Measurements from ENCODE around the gene ZFYVE16.
A peak's percentile ranks its signal among the peaks of the same experiment; 100 is the strongest.
"Not testable (repeated sequence)": the region's sequence is repeated elsewhere in the genome, so short reads cannot be mapped to it uniquely, and the experiment has no call there.

Gene ZFYVE16

DNA sequence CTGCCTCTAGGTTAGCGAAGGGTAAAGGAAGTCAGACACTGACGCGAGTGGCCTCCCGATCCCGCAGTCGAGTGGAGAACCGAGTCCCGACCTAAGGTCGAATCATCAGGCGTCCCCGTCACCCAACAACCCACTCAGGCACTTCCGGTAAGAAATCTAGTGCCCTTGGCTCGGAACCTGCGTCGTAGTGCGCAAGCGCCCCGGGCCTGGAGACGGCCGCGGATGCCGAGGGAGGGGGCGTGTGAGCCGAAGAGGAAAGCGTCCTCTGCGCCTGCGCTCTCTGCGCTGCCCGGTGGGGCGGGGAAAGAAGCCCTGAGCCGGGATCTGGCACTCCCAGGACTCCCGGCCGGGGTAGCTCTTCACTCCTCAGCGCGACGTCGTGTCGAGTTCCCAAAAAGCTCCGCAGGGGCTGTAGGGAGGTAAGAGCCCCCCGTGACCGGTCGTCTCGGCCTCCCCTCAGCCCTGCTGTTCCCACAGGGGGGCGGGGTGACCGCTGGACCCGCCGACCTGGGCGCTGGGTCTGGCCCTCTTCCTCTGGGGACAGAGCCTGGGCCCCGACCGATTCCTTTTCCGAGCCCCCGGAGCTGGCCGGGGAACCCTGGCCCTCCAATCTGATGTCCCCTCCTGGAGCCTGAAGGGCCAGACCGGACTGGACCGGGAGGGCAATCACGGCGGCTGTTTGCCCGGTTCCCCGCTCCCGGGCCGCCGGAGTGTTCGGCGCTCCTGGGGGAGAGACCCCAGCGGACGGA, at the start of gene ZFYVE16:
Gene ZFYVE16 (plus strand): TSS at position 330 of the 749 bp plus-strand sequence. CDS start 26,084 bp downstream, outside the sequence.
- DNase-seq: peak; percentile 98

DNA sequence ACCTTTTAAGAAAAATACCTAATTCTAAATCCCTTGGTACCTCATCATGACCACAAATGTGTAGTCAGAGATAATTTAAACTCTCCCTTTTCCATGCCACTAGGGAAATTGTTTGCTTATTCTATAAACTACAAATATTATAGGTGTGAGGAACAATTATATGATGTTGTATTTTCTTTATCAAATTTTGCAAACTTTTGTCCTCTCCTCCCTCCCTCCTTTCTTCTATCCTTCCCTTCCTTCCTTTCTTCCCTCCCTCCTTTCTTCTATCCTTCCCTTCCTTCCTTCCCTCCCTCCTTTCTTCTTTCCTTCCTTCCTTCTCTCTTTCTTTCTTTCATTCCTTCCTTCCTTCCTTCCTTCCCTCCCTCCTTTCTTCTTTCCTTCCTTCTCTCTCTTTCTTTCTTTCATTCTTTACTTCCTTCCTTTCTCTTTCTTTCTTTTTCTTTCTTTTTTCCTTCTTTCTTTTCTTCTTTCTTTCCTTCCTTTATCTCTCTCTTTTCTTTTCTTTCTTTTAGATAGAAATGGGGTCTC, 46.9 kb upstream of the ZFYVE16 start:
- no peak for DNase-seq

- DNase-seq: no peak
Observed at GRCh38 chr5:80364892-80365291, 43.0 kb upstream of the ZFYVE16 start.

GRCh38 chr5:80368661-80369480, 39.0 kb upstream of the ZFYVE16 start:
- no peak for DNase-seq

DNA sequence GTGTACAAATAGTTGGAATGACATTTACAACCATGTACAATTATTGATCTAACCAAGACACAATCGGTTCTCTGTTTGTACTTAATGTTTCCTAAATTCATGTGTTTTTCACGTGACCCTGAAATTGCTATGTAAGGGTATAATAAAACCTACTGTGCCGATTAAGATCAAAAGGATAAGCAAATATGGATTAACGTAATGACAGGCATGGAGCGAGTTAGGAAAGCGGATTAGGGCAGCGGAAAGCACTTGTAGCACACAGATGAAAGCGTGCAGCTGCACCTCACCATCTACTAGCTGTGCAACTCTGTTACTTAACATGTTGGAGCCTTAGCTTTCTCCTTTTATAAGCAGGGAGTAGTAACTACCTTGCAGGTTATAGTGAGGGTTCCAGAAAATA, 38.3 kb upstream of the ZFYVE16 start:
- DNase-seq: no peak

DNA sequence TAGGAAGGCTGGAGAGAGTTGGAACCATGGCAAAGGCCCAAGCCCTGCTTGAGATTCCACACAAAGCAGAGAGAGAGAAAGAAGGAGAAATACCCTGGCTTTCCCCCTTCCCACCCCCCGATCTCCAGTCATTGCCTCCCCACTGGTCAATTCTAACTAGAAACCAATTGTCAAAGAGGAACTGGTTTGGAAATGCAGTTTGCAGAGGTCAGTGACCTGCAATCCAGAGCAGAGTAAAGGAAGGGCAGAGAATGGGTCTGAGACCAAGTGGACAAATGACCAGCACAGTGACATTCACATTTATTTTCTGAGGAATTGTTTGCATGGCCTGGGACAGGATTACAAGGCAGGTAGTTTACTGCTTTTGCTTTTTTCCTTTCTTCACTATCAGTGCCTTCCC, 37.5 kb upstream of the ZFYVE16 start:
- DNase-seq: no peak

GRCh38 chr5:80372780-80373179, 35.1 kb upstream of the ZFYVE16 start:
- no peak for DNase-seq

DNA sequence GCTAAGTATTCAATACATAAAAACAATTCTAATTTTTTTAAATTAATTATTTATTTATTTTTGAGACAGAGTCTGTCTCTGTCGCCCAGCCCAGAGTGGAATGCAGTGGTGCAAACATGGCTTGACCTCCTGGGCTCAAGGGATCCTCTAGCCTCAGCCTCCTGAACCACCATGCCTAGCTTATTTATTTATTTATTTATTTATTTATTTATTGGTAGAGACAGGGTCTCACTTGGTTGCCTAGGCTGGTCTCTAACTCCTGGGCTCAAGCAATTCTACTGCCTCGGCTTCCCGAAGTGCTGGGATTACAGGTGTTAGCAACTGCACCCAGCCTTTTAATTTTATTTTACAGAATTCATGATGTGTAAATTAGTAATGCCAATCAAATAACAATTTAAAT, 33.7 kb upstream of the ZFYVE16 start:
- DNase-seq: no peak

DNA sequence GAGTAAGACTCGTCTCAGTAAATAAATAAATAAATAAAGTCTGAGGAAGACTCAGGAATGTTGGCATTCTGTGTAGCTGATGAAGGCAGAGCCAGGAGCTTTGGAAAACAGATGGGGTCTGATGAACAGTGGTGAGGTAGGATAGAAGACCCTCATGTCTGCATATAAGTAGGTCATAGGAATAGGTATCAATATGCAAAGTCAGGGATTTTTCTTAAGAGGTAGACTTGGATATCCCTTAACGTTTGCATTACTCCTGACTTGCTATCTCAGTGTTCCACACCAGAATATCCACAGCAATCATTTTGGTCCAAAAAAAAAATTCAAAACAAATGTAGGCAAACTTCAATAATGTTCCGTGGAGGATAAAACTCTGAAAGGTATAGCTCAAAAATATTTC, 31.3 kb upstream of the ZFYVE16 start:
- no peak for DNase-seq

- DNase-seq: no peak
Observed at GRCh38 chr5:80382488-80382887, 25.4 kb upstream of the ZFYVE16 start.

DNA sequence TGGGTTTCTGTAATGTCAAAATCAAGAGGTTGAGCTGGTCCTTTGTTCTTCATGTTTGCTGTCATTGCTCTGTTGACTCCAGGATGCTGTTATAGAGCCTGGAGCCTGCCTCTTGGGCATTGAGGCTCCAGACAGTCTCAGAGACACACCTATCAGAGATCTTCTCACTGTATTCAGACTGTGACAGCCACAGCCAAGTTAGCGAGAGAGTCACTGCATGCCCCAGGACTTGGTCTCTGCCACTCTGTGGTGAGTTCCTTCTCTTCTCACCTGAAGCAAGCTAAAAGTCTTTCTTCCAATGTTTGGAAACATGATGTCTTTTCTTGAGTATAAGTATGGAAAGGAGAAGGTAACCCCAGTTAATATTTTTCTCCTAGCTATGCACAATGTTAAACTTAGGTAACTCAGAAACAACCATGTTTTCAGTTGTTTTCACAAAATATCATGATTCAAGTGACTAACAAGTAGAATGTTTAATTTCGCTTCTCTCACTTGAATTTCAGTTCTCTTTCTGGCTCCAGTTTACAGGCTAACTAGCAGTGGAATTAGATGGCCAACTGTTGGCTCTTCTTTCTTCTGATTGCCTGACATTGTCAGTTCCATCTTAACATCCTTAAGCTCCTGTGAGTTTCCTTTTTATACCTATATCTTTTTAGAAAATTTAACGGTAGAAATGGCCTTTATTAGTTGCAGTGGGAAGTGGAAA, 20.6 kb upstream of the ZFYVE16 start:
- DNase-seq: no peak

DNA sequence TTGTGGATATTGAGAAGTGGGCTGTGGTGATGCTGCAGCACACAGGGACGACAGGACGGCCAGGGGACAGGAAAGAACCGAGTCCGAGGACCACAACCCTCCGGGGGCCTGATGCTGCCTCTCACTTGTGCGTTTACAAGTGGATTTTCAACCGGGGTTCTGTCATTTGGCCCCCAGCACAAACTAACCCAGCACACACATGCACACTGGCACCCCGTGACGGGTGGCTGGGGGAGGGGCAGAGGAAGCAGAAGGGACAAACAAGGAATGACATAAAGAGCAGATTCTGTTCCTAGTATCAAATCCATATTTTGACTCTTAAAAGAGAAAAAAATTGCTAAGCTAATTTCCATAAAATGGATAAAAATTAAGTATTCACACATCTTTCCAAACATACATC, 18.3 kb upstream of the ZFYVE16 start:
- DNase-seq: no peak

DNA sequence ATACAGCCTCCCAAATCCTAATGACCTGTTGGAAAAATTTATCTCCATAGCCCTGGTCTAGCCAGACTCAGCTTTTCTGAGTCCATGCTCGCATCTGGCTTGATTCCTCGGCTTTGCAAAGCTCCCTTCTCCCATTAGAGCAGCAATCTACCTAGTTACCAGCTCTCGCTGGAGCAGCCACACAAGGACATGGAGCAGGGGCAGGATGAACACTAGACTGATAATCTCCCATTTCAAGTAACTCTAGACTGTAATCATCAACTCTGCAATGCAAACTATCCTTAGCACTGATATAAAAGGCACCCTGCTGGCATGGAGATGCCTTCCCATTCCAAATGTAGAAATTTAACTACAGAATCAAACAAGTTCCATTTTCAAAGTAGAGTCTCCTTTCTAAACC, 17.5 kb upstream of the ZFYVE16 start:
- not testable (repeated sequence) for DNase-seq

DNA sequence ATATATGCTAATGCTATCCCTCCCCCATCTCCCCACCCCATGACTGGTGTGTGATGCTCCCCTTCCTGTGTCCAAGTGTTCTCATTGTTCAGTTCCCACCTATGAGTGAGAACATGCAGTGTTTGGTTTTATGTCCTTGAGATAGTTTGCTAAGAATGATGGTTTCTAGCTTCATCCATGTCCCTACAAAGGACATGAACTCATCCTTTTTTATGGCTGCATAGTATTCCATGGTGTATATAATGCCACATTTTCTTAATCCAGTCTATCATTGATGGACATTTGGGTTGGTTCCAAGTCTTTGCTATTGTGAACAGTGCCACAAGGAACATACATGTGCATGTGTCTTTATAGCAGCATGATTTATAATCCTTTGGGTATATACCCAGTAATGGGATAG, 16.6 kb upstream of the ZFYVE16 start:
- not testable (repeated sequence) for DNase-seq

GRCh38 chr5:80399526-80400239, 8.2 kb upstream of the ZFYVE16 start:
- DNase-seq: no peak

GRCh38 chr5:80400368-80400767, 7.5 kb upstream of the ZFYVE16 start:
- DNase-seq: not testable (repeated sequence)

GRCh38 chr5:80403782-80404181, 4.1 kb upstream of the ZFYVE16 start:
- no peak for DNase-seq

DNA sequence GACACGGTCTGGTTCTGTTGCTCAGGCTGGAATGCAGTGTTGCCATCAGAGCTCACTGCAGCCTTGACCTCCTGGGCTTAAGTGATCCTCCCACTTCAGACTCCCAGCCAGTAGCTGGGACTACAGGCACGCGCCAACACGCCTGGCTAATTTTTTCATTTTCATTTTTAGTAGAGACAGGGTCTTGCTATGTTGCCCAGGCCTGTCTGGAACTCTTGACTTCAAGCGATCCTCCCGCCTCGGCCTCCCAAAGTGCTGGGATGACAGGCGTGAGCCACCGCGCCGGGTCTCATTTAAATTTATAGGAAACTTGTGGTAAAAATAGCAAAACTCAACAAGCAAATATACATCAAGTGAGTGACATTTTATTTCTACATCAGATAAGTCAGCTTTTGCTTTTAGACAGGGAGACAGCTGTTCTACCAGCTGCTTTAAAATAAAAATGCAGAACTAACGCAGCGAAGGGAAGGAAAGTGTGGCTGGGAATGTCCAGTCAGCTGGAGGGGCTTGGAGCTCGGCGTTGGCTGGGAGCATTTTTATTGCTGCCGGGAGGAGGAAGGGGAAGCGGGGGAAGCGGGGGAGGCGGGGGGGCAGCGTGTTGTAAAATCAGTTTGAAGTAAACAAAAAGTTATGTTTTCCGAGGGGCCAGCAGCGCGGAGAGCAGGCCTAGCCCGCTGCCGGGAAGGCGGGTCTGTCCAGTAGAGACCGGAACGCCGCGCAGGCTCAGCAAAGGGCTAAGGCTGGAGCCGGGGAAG, 707 bp upstream of the ZFYVE16 start:
- DNase-seq: peak; percentile 18

DNA sequence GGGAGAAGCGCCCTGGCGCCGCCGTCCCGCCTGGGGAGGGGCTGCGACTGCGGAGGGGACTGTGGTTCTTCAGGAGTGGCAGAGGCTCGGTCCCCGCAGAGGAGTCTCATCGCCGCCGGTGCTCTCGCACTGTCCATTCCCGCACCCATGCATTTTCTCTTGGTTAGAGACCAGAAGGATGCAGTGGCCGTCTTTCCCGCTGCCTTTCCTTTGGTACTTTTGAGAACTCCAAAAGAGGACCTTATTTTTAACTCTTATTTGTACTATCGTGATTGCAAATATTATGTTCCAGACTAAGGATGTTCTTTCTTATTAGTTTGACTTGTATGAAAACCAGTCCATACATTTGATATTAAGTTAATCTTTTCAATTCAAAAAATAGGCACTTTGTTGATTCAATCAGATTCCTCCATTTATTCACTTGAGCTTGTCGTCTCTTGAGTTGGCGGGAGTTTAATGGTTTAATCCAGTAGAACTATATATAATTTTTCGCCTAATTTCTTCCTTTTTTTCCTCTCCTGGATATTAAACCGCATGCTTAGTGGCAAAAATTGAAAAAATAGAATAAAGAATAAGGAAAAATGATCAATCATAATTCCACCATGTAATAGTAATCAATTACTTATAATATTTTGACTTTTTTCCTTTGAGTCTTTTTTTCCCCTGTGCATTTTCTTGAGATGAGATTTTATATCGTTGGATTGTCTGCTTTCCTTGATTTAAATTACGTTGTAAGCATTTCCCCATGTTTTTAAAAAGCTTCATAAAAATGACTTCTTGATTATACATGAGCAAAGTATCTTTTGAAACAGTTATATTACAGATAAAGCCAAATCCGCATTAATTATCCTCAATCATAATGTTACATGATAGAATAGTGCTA, 861 bp downstream of the ZFYVE16 start:
- DNase-seq: peak; percentile 50

DNA sequence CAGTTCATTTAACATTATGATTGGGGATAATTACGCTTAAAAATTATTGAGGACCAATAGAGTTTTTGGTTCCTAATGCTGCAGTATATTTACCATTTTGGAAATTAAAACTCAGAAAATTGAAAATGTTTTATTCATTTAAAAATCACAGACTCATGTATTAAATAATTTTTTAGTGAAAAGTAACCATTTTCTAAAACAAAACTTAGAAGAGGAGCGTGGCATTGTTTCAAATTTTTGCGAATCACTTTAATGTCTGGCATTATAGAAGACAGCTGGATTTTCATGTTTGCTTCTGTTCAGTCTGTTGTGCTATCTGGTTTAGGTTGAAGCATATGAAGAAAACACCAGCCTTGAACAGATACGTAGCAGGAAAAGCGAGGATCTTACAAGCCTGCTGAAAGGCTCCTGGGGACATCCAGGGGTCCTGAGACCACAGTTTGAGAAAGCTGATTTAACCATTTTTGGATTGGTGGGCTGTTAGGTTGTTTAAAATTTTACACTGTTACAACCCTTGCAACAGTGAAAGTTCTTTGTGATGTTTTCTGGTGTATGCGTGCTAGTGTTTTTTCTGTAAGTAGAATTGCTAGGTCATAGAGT, 1.6 kb downstream of the ZFYVE16 start:
- no peak for DNase-seq

All from CD4-positive, alpha-beta T cell treated with Interleukin-6 for 4 hours (primary cell).